HG03103 (cell line): ENCODE measurements around the gene LUZP1.

ENCODE experiments used
- ATAC-seq: cut with Tn5 transposase; IDR thresholded peaks from one replicate; pipeline ENCODE4 v1.9.1; 2021; ENCODE audit warnings: low read depth; ENCODE audit not compliant: unreplicated experiment

The LUZP1 gene

GRCh38 chr1:23037081-23037740, 131.4 kb downstream of the LUZP1 start:
- ATAC-seq = no peak

GRCh38 chr1:23035823-23036452, 132.7 kb downstream of the LUZP1 start:
- ATAC-seq = no peak
